ENCODE measurements around the gene HOXC11. TPM values are rescaled to one million over a fixed set of nuclear protein-coding genes. Genes with fewer than 3 reads are reported as not detected.

HOXC11 gene
- total RNA-seq, 4 donors from 2014 or later, result not detected

DNA sequence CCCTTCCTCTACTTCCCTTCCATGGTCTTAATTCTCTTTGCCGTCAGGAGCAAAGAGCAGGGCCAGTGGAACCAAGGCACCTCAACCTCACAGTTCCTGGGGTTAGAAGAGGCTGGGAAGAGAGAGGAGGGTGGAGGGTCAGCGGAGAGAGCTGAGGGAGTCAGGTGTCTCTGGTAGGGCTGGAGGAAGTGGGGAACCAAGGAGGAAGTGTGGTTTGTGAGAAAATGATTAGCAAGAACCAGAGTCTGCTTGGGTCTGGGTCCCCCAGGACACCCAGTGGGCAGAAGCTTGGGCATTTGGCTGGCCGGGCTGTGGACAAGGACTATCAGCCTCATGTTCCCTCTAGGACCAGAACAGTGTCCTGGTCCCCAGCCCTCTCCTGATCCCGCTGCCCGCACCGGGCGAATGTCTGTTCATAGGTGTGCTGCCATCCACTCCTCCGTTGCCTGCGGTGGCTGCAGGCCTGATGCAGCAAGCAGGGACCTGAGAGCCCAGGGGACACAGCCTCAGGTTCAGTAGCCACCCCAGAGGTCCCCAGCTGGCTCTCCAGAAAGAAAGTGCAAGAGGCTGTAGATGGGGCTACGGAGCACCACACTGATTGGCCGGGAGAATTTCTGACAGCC, 15.9 kb upstream of the HOXC11 start:
- Histone ChIP-seq H3K4me1 (peaks cover 0 to 31% (median 7%) of the 10 kb centered on the region in 3 donors), H3K9me3 (peaks cover 0 to 6% (median 0%) of the 10 kb centered on the region in 3 donors), H3K27ac (no peak overlapping the region), H3K4me3 (no peak overlapping the region), H3K27me3 (peaks cover 100% of the 10 kb centered on the region), H3K36me3 (no peaks in the 10 kb centered on the region)
- no peak for ATAC-seq
- 15% methylated on average over 5 of the region's 11 CpGs; no CpG with 5 or more reads in 1 of the 2 donors for WGBS, 2 donors (ENCODE audit: low coverage in 1 of 2)
- no peak for TF ChIP-seq POLR2A (IDR thresholded peaks at IDR 0.05)
- TF ChIP-seq EP300 (IDR thresholded peaks at IDR 0.05), result no peak
- TF ChIP-seq POLR2AphosphoS5 (IDR thresholded peaks at IDR 0.05), result no peak
- no peak for TF ChIP-seq CTCF (IDR thresholded peaks at IDR 0.05)

- no peak for TF ChIP-seq POLR2AphosphoS5 (IDR thresholded peaks at IDR 0.05)
- TF ChIP-seq POLR2A (IDR thresholded peaks at IDR 0.05), result no peak
- TF ChIP-seq CTCF (IDR thresholded peaks at IDR 0.05), result no peak
- TF ChIP-seq EP300 (IDR thresholded peaks at IDR 0.05), result no peak
- Histone ChIP-seq H3K9me3 (no peaks in the 10 kb centered on the region), H3K4me1 (peaks cover 0 to 32% (median 7%) of the 10 kb centered on the region in 3 donors), H3K27me3 (peaks cover 100% of the 10 kb centered on the region), H3K27ac (no peak overlapping the region), H3K4me3 (no peak overlapping the region), H3K36me3 (no peaks in the 10 kb centered on the region)
- 14 to 27% methylated on average over 2 of the region's 3 CpGs for WGBS, 2 donors (ENCODE audit: low coverage in 1 of 2)
- no peak for ATAC-seq
Measured at GRCh38 chr12:53958128-53958527, 14.8 kb upstream of the HOXC11 start.

DNA sequence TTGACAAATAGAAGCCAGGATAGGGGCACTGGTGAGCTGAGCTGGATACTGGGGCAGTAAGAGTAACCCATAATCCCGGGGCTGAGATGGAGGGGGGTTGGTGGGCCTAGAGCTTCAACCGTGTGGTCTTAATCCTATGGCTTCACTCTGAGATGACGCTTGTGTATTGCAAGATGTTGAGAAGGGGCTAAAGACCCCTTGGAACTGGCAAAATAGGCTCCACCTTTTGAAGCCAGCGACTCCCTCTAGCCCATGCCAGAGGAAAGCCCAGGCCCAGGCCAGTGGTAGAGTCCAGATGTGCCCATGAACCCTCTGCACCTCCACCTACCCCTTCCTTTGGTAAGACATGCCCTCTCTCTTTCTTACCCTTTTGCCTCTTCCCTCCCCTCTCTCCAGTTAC, 13.6 kb upstream of the HOXC11 start:
- H3K9me3 ChIP-seq, result no peaks in the 10 kb centered on the region
- H3K27me3 ChIP-seq, result peaks cover 100% of the 10 kb centered on the region
- H3K36me3 ChIP-seq, result no peaks in the 10 kb centered on the region
- TF ChIP-seq POLR2A (IDR thresholded peaks at IDR 0.05), result no peak
- no peak overlapping the region for H3K27ac ChIP-seq
- 0 to 12% methylated on average over 1 to 4 of the region's 4 CpGs for whole genome bisulfite sequencing, 2 donors (ENCODE audit: low coverage in 1 of 2)
- H3K4me1 ChIP-seq, result peaks cover 0 to 40% (median 7%) of the 10 kb centered on the region in 3 donors
- no peak for ATAC-seq
- no peak overlapping the region for H3K4me3 ChIP-seq

DNA sequence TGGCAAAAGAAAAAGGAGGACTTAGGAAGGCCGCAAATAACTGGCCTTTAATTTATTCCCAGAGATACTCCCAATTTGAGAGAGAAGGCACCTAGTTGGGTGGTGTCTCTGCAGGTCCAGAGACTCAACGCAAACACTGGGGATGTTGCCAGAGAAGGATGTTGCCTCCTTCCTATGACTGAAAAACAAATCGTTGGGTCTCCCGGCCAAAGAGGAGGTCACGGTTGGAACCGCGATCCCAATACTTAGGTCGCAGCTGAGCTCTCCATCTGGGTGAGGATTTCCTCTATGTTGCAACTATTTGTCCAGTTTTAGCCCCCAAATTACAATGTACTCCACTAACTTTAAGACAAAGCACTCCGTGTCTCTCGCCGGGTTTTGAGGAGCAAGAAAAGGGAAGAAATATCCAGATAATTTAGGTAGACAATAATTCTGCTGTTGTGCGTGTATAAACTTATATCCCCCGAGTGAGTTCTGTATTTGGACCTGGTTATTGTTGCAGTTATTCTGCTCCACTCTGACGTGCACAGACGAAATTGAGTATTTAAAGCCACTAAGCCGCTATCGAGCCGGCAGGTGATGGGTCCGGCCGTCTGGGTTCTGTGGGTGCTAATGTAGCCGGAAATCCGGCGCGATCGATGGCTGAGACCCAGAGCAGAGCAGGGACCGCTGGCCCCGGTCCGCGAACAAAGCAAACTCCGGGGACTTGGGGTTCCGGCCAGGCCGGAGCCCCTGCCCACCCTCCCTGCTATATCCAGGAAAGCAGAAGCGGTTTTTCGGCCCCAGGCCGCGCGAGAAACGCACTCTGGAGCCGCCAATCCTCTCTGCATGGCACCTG, 12.5 kb upstream of the HOXC11 start:
- Histone ChIP-seq H3K36me3 (no peaks in the 10 kb centered on the region), H3K27ac (no peak overlapping the region), H3K9me3 (no peaks in the 10 kb centered on the region), H3K4me1 (peaks cover 0 to 30% (median 7%) of the 10 kb centered on the region in 3 donors), H3K27me3 (peaks cover 100% of the 10 kb centered on the region), H3K4me3 (no peak overlapping the region)
- WGBS, 2 donors (ENCODE audit: low coverage in 1 of 2), result 12 to 14% methylated on average over 15 of the region's 39 CpGs
- ATAC-seq, result no peak
- TF ChIP-seq POLR2A (IDR thresholded peaks at IDR 0.05) (no peak), POLR2AphosphoS5 (IDR thresholded peaks at IDR 0.05) (no peak), CTCF (IDR thresholded peaks at IDR 0.05) (no peak), EP300 (IDR thresholded peaks at IDR 0.05) (no peak)

DNA sequence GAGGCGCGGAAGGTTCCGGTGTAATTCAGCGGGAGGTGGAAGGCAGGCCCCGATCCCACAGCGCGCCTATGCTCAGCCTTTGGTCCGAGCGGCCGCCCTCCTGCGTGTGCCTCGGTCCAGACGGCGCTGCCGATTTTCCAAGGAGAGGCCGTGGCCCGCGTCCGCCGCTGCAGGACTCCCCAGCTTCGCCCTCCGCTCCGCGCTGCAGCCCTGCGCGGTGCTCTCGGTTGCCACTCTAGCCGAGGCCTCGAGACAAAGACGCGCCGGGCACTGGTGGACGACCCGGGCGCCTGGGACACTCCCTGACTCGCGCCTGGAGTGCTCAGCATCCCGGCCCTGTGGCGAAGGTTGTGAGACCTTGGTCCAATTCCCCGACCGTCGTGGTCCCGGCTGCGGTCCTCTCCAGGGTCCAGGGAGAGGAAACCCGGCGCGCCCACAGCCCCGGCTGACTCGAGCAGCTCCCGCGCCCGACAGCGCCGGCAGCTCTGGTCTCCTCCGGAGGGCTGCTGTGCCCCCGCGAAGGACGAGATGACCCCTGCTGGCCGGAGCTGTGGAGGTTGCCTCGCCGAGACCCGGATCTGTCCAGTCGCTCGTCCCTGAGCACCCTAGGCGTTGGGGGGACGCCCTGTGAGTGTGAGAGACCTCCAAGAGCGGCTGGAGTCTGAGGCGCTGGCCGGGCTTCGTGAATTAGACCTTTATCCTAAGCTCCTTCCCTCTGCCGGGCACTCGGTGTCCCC, 11.7 kb upstream of the HOXC11 start:
- no peak for ATAC-seq
- Histone ChIP-seq H3K27ac (no peak overlapping the region), H3K36me3 (no peaks in the 10 kb centered on the region), H3K4me1 (peaks cover 0 to 32% (median 7%) of the 10 kb centered on the region in 3 donors), H3K9me3 (no peaks in the 10 kb centered on the region), H3K27me3 (peaks cover 100% of the 10 kb centered on the region), H3K4me3 (no peak overlapping the region)
- no CpG with 5 or more reads among the region's 72 CpGs for WGBS, 2 donors (ENCODE audit: low coverage in 1 of 2)
- TF ChIP-seq CTCF (IDR thresholded peaks at IDR 0.05) (no peak), POLR2A (IDR thresholded peaks at IDR 0.05) (no peak), POLR2AphosphoS5 (IDR thresholded peaks at IDR 0.05) (no peak), EP300 (IDR thresholded peaks at IDR 0.05) (no peak)

All from gastroesophageal sphincter (tissue), 4 donors.